ENCODE measurements around the gene TIMM9.
"Not testable (repeated sequence)": the region's sequence is repeated elsewhere in the genome, so short reads cannot be mapped to it uniquely, and the experiment has no call there.

TIMM9 gene

DNA sequence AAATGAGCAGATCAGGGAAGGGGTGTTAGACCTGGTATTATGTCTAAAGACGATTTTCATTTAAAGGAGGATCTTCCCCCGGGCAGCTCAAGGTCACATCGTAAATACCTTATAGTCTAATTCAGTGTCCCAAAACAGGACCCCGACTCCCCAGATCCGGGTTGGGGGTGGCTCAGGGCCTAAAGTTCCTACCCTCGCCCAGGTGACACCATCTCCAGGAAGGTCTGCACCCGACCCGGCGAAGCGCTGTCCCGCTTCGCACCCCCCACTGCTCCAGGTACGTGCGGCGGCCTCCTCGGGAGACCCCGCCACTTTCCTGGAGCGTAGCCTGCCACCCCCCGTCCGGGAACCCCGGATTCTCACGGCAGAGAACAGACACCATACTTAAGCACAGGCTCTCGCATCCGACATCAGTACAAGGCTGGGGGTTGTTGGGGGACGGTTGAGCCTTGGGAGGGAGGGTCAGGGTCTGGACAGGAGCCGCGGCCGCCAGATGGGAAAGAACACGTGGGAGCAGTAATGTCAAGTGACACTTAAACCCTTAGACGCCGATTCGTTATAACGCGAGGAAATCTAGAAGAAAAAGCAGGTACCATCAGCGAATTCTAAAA, 556 bp downstream of the TIMM9 start:
- peak in 1 of 2 experiments; percentile 86 for DNase-seq
- no peak for TF ChIP-seq POLR2A (IDR thresholded peaks at IDR 0.05; ENCODE audit: low read length)
- no peak for TF ChIP-seq GATA1 (IDR thresholded peaks at IDR 0.05; ENCODE audit: low read depth, low read length)

DNA sequence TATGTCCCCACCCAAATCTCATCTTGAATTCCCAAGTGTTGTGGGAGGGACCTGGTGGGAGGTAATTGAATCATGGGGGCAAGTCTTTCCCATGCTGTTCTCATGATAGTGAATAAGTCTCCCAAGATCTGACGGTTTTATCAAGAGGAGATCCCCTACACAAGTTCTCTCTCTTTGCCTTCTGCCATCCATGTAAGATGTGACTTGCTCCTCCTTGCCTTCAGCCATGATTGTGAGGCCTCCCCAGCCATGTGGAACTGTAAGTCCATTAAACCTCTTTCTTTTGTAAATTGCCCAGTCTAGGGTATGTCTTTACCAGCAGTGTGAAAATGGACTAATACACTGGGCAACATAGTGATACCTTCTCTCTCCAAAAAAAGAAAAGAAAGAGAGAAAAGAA, 10.4 kb downstream of the TIMM9 start:
- DNase-seq, result not testable (repeated sequence)

- TF ChIP-seq GATA1 (IDR thresholded peaks at IDR 0.05; ENCODE audit: low read depth, low read length) (no peak), POLR2A (IDR thresholded peaks at IDR 0.05; ENCODE audit: low read length) (no peak)
Observed at GRCh38 chr14:58415636-58416547, 11.4 kb downstream of the TIMM9 start.

GRCh38 chr14:58414845-58415244, 12.5 kb downstream of the TIMM9 start:
- DNase-seq, result peak; percentile 69 to 76
- no peak for TF ChIP-seq GATA1 (IDR thresholded peaks at IDR 0.05; ENCODE audit: low read depth, low read length)

More at GRCh38 chr14:58415636-58416547, 11.4 kb downstream of the TIMM9 start:
- DNase-seq, result peak; percentile 16 to 30

GRCh38 chr14:58408681-58409215, 18.6 kb downstream of the TIMM9 start:
- no peak for DNase-seq
- TF ChIP-seq GATA1 (IDR thresholded peaks at IDR 0.05; ENCODE audit: low read depth, low read length), result no peak
- no peak for TF ChIP-seq POLR2A (IDR thresholded peaks at IDR 0.05; ENCODE audit: low read length)

- no peak for TF ChIP-seq POLR2A (IDR thresholded peaks at IDR 0.05; ENCODE audit: low read length)
- TF ChIP-seq GATA1 (IDR thresholded peaks at IDR 0.05; ENCODE audit: low read depth, low read length), result no peak
- DNase-seq, result no peak
Observed at GRCh38 chr14:58401587-58401986, 25.7 kb downstream of the TIMM9 start.

GRCh38 chr14:58398895-58399294, 28.4 kb downstream of the TIMM9 start:
- DNase-seq, result no peak
- TF ChIP-seq GATA1 (IDR thresholded peaks at IDR 0.05; ENCODE audit: low read depth, low read length), result no peak
- TF ChIP-seq POLR2A (IDR thresholded peaks at IDR 0.05; ENCODE audit: low read length), result no peak

GRCh38 chr14:58398495-58398894, 28.8 kb downstream of the TIMM9 start:
- no peak for TF ChIP-seq GATA1 (IDR thresholded peaks at IDR 0.05; ENCODE audit: low read depth, low read length)
- TF ChIP-seq POLR2A (IDR thresholded peaks at IDR 0.05; ENCODE audit: low read length), result no peak

DNA sequence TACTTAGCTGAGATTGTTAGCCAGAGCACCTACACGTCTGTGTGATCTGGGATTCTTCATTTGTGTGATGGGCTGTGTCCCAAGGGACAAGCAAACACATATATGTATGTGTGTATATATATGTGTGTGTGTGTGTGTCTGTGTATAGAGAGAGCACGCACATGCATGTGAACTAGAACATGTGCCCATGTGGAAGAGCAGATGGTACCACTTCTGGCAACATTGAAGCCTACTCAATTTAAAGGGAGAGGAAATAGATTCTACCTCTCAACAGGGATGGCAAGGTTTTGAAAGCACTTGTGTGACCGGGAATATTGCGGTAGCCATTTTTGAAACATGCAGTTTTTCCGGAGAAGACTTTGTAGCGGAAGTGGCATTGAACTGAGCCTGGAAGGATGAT, 30.2 kb downstream of the TIMM9 start:
- TF ChIP-seq POLR2A (IDR thresholded peaks at IDR 0.05; ENCODE audit: low read length), result no peak
- TF ChIP-seq GATA1 (IDR thresholded peaks at IDR 0.05; ENCODE audit: low read depth, low read length), result no peak
- DNase-seq, result no peak

More at GRCh38 chr14:58398495-58398894, 28.8 kb downstream of the TIMM9 start:
- DNase-seq, result no peak

GRCh38 chr14:58395812-58396788, 31.2 kb downstream of the TIMM9 start, which contains the start of gene TOMM20L:
TOMM20L (plus strand) TSS chr14:58395930; CDS start chr14:58395958, 28 bp downstream.
- TF ChIP-seq POLR2A (IDR thresholded peaks at IDR 0.05; ENCODE audit: low read length) (peak; percentile 34), GATA1 (IDR thresholded peaks at IDR 0.05; ENCODE audit: low read depth, low read length) (no peak)
- peak; percentile 83 to 89 for DNase-seq

- DNase-seq, result no peak
Observed at GRCh38 chr14:58395562-58395811, 31.8 kb downstream of the TIMM9 start.

DNA sequence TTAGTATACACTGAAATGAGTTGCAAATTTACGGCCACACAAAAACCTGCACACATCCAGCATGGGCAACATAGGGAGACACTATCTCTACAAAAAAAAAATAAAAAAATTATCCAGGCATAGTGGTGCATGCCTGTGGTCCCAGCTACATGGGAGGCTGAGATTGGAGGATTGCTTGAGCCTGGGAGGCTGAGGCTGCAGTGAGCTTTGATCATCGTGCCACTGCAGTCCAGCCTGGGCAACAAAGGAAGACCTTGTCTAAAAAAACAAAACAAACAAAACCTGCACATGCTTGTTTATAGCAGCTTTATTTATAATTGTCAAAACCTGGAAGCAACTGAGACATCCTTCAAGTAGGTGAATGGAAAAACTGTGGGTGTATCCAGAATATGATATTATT, 36.5 kb downstream of the TIMM9 start:
- no peak for DNase-seq
- TF ChIP-seq POLR2A (IDR thresholded peaks at IDR 0.05; ENCODE audit: low read length) (no peak), GATA1 (IDR thresholded peaks at IDR 0.05; ENCODE audit: low read depth, low read length) (no peak)

More at GRCh38 chr14:58395562-58395811, 31.8 kb downstream of the TIMM9 start:
- TF ChIP-seq POLR2A (IDR thresholded peaks at IDR 0.05; ENCODE audit: low read length), result no peak
- no peak for TF ChIP-seq GATA1 (IDR thresholded peaks at IDR 0.05; ENCODE audit: low read depth, low read length)

GRCh38 chr14:58376791-58377190, 50.5 kb downstream of the TIMM9 start:
- TF ChIP-seq GATA1 (IDR thresholded peaks at IDR 0.05; ENCODE audit: low read depth, low read length), result no peak
- no peak for TF ChIP-seq POLR2A (IDR thresholded peaks at IDR 0.05; ENCODE audit: low read length)
- no peak for DNase-seq

- TF ChIP-seq POLR2A (IDR thresholded peaks at IDR 0.05; ENCODE audit: low read length) (no peak), GATA1 (IDR thresholded peaks at IDR 0.05; ENCODE audit: low read depth, low read length) (no peak)
- no peak for DNase-seq
Observed at GRCh38 chr14:58368956-58369355, 58.4 kb downstream of the TIMM9 start.
